Duodenal mucosa (tissue), 2 donors: ENCODE results near the gene FBRSL1.

ENCODE experiments used
- H3K27ac ChIP-seq: one replicate; pipeline ENCODE4 v1.7.0; 2013; ENCODE audit warnings: low read depth, low read length
- H3K27me3 ChIP-seq, 2 donors: one replicate each; pipeline ENCODE4 v1.7.0; 2013; ENCODE audit warnings: low read length in 2 of 2, control low read depth in 1 of 2; ENCODE audit not compliant: insufficient read depth in 2 of 2, control insufficient read depth in 1 of 2
- H3K36me3 ChIP-seq, 2 donors: one replicate each; pipeline ENCODE4 v1.7.0; 2013; ENCODE audit warnings: low read length in 2 of 2, control low read depth in 1 of 2; ENCODE audit not compliant: insufficient read depth in 2 of 2, control insufficient read depth in 1 of 2
- H3K4me1 ChIP-seq, 2 donors: one replicate each; pipeline ENCODE4 v1.7.0; 2013; ENCODE audit warnings: low read length in 2 of 2, control low read depth in 1 of 2; ENCODE audit not compliant: insufficient read depth in 2 of 2, control insufficient read depth in 1 of 2
- H3K4me3 ChIP-seq, 2 donors: one replicate each; pipeline ENCODE4 v1.7.0; 2013; ENCODE audit warnings: low read length in 2 of 2, low read depth in 1 of 2
- H3K9ac ChIP-seq, 2 donors: one replicate each; pipeline ENCODE4 v1.7.0; 2013; ENCODE audit warnings: low read length in 2 of 2, low read depth in 1 of 2
- H3K9me3 ChIP-seq, 2 donors: one replicate each; pipeline ENCODE4 v1.7.0; 2013; ENCODE audit warnings: low read length in 2 of 2, control low read depth in 1 of 2; ENCODE audit not compliant: control insufficient read depth in 1 of 2

The FBRSL1 gene

GRCh38 chr12:132523576-132524331, 33.8 kb downstream of the FBRSL1 start:
- Histone ChIP-seq H3K9ac (no peak overlapping the region), H3K4me1 (peaks cover 0 to 3% of the 10 kb centered on the region in 2 donors), H3K4me3 (no peak overlapping the region), H3K27ac (no peak overlapping the region), H3K27me3 (no peaks in the 10 kb centered on the region), H3K9me3 (peaks cover 0 to 3% of the 10 kb centered on the region in 2 donors), H3K36me3 (peaks cover 0 to 2% of the 10 kb centered on the region in 2 donors)

GRCh38 chr12:132524405-132524804, 34.5 kb downstream of the FBRSL1 start:
- no peaks in the 10 kb centered on the region for H3K27me3 ChIP-seq
- no peak overlapping the region for H3K4me3 ChIP-seq
- peaks cover 0 to 3% of the 10 kb centered on the region in 2 donors for H3K4me1 ChIP-seq
- H3K9me3 ChIP-seq, result peaks cover 0 to under 1% of the 10 kb centered on the region in 2 donors
- no peak overlapping the region for H3K27ac ChIP-seq
- H3K36me3 ChIP-seq, result no peaks in the 10 kb centered on the region
- no peak overlapping the region for H3K9ac ChIP-seq

- H3K9me3 ChIP-seq, result no peaks in the 10 kb centered on the region
- H3K36me3 ChIP-seq, result peaks cover 0 to 5% of the 10 kb centered on the region in 2 donors
- no peak overlapping the region for H3K27ac ChIP-seq
- H3K9ac ChIP-seq, result no peak overlapping the region
- no peaks in the 10 kb centered on the region for H3K27me3 ChIP-seq
- H3K4me3 ChIP-seq, result no peak overlapping the region
- peaks cover 0 to 3% of the 10 kb centered on the region in 2 donors for H3K4me1 ChIP-seq
These were observed 35.3 kb downstream of the FBRSL1 start for GRCh38 chr12:132525011-132525832.

DNA sequence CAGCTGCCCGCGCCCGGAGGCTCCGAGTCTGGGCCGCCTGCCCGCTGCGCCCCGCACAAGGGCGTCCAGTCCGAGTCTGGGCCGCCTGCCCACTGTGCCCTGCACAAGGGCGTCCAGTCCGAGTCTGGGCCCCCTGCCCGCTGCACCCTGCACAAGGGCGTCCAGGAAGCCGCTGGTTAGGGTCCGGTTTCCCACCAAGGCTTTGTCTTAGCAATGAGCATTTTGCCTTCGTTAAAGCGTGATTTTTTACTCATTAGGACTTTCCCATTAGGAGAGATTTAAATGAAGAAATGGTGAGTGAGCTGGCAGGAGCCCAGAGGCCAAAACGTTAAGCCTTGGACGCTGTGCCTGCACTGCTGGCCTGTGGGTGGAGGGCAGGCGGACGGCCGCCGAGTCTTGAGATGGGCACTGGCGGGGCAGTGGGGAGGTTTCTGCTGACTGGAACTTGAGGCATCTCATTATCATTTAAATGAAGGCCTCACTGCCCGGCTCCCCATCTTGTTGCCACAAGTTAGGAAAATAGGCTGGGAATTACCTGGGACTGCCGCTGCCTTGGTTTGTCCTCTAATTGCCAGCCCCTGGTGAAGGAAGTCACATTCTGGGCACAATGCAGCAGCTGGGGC, 36.0 kb downstream of the FBRSL1 start:
- no peaks in the 10 kb centered on the region for H3K9me3 ChIP-seq
- no peak overlapping the region for H3K4me3 ChIP-seq
- no peak overlapping the region for H3K27ac ChIP-seq
- no peak overlapping the region for H3K9ac ChIP-seq
- peaks cover 0 to 3% of the 10 kb centered on the region in 2 donors for H3K4me1 ChIP-seq
- H3K36me3 ChIP-seq, result peaks cover 0 to 5% of the 10 kb centered on the region in 2 donors
- no peaks in the 10 kb centered on the region for H3K27me3 ChIP-seq

DNA sequence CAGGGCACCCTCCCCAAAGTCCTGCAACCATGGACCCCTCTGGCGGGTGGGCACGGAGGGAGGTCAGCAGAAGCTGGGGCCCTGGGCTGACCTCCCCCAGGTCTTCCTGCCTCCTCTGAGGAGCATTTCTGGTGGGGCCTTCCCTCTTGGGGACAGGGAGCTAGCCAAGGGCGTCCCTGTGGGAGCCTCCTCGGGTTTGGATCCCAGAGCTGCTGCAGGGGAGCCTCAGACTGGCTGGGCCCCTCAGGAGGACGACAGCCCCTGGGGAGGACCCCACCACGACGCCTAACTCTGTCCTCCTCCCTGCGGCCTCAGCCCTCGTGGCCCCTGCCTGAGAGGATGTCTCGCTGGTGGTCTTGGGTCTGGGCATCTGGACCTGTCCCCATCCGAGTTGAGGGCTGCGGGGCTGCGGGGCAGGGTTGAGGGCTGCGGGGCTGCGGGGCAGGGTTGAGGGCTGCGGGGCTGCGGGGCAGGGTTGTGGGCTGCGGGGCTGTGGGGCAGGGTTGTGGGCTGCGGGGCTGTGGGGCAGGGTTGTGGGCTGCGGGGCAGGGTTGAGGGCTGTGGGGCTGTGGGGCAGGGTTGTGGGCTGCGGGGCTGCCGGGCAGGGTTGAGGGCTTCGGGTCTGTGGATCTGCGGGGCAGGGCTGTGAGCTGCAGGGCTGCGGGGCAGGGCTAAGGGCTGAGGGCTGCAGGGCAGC, 37.4 kb downstream of the FBRSL1 start:
- Histone ChIP-seq H3K4me1 (peaks cover 0 to 3% of the 10 kb centered on the region in 2 donors), H3K4me3 (no peak overlapping the region), H3K9me3 (no peaks in the 10 kb centered on the region), H3K27ac (no peak overlapping the region), H3K27me3 (no peaks in the 10 kb centered on the region), H3K9ac (no peak overlapping the region), H3K36me3 (peaks cover 0 to 9% of the 10 kb centered on the region in 2 donors)

DNA sequence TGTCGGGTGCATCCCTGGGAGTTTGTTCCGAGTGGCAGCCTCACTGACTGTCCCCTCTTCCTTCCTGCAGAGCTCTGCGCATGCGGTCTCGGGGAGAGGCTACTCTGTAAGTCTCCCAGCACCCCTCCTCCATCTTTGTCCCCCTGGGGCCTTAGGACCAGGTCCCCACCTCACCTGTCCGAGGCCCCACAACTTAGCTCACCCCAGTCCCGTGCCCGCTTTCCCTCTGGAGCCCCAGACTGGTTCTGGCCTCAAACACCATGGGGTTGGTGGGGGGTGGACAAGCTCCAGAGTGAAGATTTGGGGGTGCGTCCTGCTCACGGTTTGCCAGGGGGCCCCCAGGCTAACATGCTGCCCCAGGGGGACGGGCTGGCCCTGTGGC, 37.9 kb downstream of the FBRSL1 start:
- Histone ChIP-seq H3K27me3 (no peaks in the 10 kb centered on the region), H3K9ac (no peak overlapping the region), H3K9me3 (no peaks in the 10 kb centered on the region), H3K27ac (no peak overlapping the region), H3K4me3 (no peak overlapping the region), H3K36me3 (peaks cover 0 to 9% of the 10 kb centered on the region in 2 donors), H3K4me1 (peaks cover 0 to 3% of the 10 kb centered on the region in 2 donors)

GRCh38 chr12:132528564-132529106, 38.7 kb downstream of the FBRSL1 start:
- Histone ChIP-seq H3K27me3 (no peaks in the 10 kb centered on the region), H3K4me1 (peaks cover 0 to 1% of the 10 kb centered on the region in 2 donors), H3K9me3 (no peaks in the 10 kb centered on the region), H3K36me3 (peaks cover 0 to 9% of the 10 kb centered on the region in 2 donors), H3K9ac (no peak overlapping the region), H3K27ac (no peak overlapping the region), H3K4me3 (no peak overlapping the region)

DNA sequence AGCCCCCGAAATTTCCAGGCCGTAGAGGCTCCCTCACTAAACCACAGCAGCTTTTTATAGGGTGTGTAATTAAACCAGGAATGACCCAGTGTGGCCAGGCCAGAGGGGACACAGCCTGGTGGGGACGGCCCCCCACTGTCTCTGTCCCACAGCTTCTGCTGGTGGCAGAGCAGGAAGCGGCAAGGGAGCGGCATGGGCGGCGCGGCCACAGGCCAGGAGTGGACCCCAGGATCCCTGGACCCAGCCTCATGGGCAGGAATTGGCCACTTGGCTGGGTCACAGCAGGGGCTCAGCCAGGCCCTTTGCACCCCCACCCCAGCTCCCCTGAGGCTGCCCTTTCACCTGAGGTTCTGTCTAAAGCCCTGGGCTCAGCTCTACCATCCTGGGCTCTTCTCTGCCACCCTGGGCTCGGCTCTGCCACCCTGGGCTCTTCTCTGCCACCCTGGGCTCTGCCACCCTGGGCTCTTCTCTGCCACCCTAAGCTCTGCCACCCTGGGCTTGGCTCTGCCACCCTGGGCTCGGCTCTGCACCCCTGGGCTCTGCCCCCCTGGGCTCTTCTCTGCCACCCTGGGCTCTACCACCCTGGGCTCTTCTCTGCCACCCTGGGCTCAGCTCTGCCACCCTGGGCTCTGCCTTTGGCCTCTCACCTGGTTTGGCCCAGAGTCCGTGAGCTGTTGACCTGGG, 39.3 kb downstream of the FBRSL1 start:
- H3K4me3 ChIP-seq, result no peak overlapping the region
- H3K9me3 ChIP-seq, result no peaks in the 10 kb centered on the region
- no peaks in the 10 kb centered on the region for H3K27me3 ChIP-seq
- no peak overlapping the region for H3K27ac ChIP-seq
- no peaks in the 10 kb centered on the region for H3K4me1 ChIP-seq
- H3K9ac ChIP-seq, result no peak overlapping the region
- H3K36me3 ChIP-seq, result peaks cover 0 to 9% of the 10 kb centered on the region in 2 donors

- Histone ChIP-seq H3K27ac (no peak overlapping the region), H3K36me3 (peaks cover 0 to 9% of the 10 kb centered on the region in 2 donors)
These were observed 40.0 kb downstream of the FBRSL1 start for GRCh38 chr12:132529906-132530305.

More at GRCh38 chr12:132529906-132530305, 40.0 kb downstream of the FBRSL1 start:
- Histone ChIP-seq H3K9me3 (no peaks in the 10 kb centered on the region), H3K4me3 (no peak overlapping the region), H3K27me3 (no peaks in the 10 kb centered on the region), H3K9ac (no peak overlapping the region), H3K4me1 (no peaks in the 10 kb centered on the region)
